ENCODE data around the gene CST6. TPM values are rescaled to one million over a fixed set of nuclear protein-coding genes. Genes with fewer than 3 reads are reported as not detected.

The CST6 gene
- total RNA-seq, 1 donor from 2014 or later, result 11.0 TPM

- ATAC-seq (no peak), DNase-seq (no peak)
Observed at GRCh38 chr11:65977621-65978390, 34.0 kb upstream of the CST6 start.

GRCh38 chr11:65978391-65979238, 33.2 kb upstream of the CST6 start:
- no peaks in the 10 kb centered on the region for H3K27me3 ChIP-seq (ENCODE audit: low read depth)
- no peak for TF ChIP-seq CTCF (IDR thresholded peaks at IDR 0.05)
- no peak for DNase-seq

More at GRCh38 chr11:65977621-65978390, 34.0 kb upstream of the CST6 start:
- H3K27ac ChIP-seq, result no peak overlapping the region
- no peaks in the 10 kb centered on the region for H3K27me3 ChIP-seq (ENCODE audit: low read depth)
- no peaks in the 10 kb centered on the region for H3K9me3 ChIP-seq
- no peak for TF ChIP-seq CTCF (IDR thresholded peaks at IDR 0.05)
- peaks cover 59% of the 10 kb centered on the region for H3K36me3 ChIP-seq
- H3K4me3 ChIP-seq, result no peak overlapping the region
- intact Hi-C loops (cut with DNase I), result no loop called here
- H3K4me1 ChIP-seq, result no peaks in the 10 kb centered on the region

GRCh38 chr11:65979261-65979759, 32.5 kb upstream of the CST6 start:
- ATAC-seq (peak in 1 of 2 donors; percentile 3), DNase-seq (no peak)
- H3K9me3 ChIP-seq, result no peaks in the 10 kb centered on the region
- H3K4me3 ChIP-seq, result no peak overlapping the region
- no peak for TF ChIP-seq CTCF (IDR thresholded peaks at IDR 0.05)
- H3K27ac ChIP-seq, result no peak overlapping the region
- no peaks in the 10 kb centered on the region for H3K4me1 ChIP-seq
- intact Hi-C loops (cut with DNase I), result no loop called here
- H3K27me3 ChIP-seq (ENCODE audit: low read depth), result no peaks in the 10 kb centered on the region
- peaks cover 47% of the 10 kb centered on the region for H3K36me3 ChIP-seq

More at GRCh38 chr11:65978391-65979238, 33.2 kb upstream of the CST6 start:
- peaks cover 52% of the 10 kb centered on the region for H3K36me3 ChIP-seq
- no peak overlapping the region for H3K4me3 ChIP-seq
- no peak overlapping the region for H3K27ac ChIP-seq
- ATAC-seq, result no peak
- intact Hi-C loops (cut with DNase I), result no loop called here
- no peaks in the 10 kb centered on the region for H3K9me3 ChIP-seq
- H3K4me1 ChIP-seq, result no peaks in the 10 kb centered on the region

GRCh38 chr11:65981101-65981740, 30.6 kb upstream of the CST6 start:
- Histone ChIP-seq H3K36me3 (peaks cover 35% of the 10 kb centered on the region), H3K27me3 (ENCODE audit: low read depth) (no peaks in the 10 kb centered on the region), H3K4me1 (no peaks in the 10 kb centered on the region), H3K9me3 (no peaks in the 10 kb centered on the region), H3K4me3 (no peak overlapping the region), H3K27ac (no peak overlapping the region)
- TF ChIP-seq CTCF (IDR thresholded peaks at IDR 0.05), result no peak
- no peak for DNase-seq
- intact Hi-C loops (cut with DNase I), result loop anchor here (10.0 kb wide), 1 partner anchor 96 kb away; the partner anchor contains the start of gene FIBP
- ATAC-seq, result no peak

All from lower lobe of right lung (tissue), 2 donors.